NCI-H128 (cell line): ENCODE data around the gene RPL38.

Source experiments
- DNase-seq: peaks from one replicate; lab custom pipeline; 2025; ENCODE audit not compliant: unreplicated experiment; lab: John Stamatoyannopoulos, UW

The RPL38 gene

GRCh38 chr17:74210191-74211140, 7.0 kb downstream of the RPL38 start:
- no peak for DNase-seq

- no peak for DNase-seq
These were observed 7.8 kb downstream of the RPL38 start for GRCh38 chr17:74211141-74211911.

GRCh38 chr17:74211912-74212208, 8.4 kb downstream of the RPL38 start:
- DNase-seq = no peak

- DNase-seq = no peak
These were observed 8.9 kb downstream of the RPL38 start for GRCh38 chr17:74212209-74212912.

- no peak for DNase-seq
These were observed 9.7 kb downstream of the RPL38 start, which contains the start of gene TTYH2 for GRCh38 chr17:74212913-74213791. Gene TTYH2, plus strand, starts transcription at chr17:74213571. Its CDS starts 17 bp downstream, at chr17:74213588.

- DNase-seq = no peak
These were observed 10.4 kb downstream of the RPL38 start for GRCh38 chr17:74213861-74214391.

- no peak for DNase-seq
These were observed 11.2 kb downstream of the RPL38 start for GRCh38 chr17:74214484-74215341.

GRCh38 chr17:74215342-74215727, 11.9 kb downstream of the RPL38 start:
- no peak for DNase-seq

- no peak for DNase-seq
These were observed 13.0 kb downstream of the RPL38 start for GRCh38 chr17:74216505-74216904.

GRCh38 chr17:74217037-74217730, 13.7 kb downstream of the RPL38 start:
- no peak for DNase-seq

- no peak for DNase-seq
These were observed 14.4 kb downstream of the RPL38 start for GRCh38 chr17:74217888-74218287.

- no peak for DNase-seq
These were observed 15.0 kb downstream of the RPL38 start for GRCh38 chr17:74218436-74218835.

- DNase-seq = no peak
These were observed 16.2 kb downstream of the RPL38 start for GRCh38 chr17:74219576-74220133.

GRCh38 chr17:74220219-74220618, 16.7 kb downstream of the RPL38 start:
- DNase-seq = no peak

GRCh38 chr17:74220946-74221818, 17.7 kb downstream of the RPL38 start:
- DNase-seq = no peak

GRCh38 chr17:74222399-74222798, 18.9 kb downstream of the RPL38 start:
- DNase-seq = no peak

- DNase-seq = no peak
These were observed 20.4 kb downstream of the RPL38 start for GRCh38 chr17:74223901-74224300.
